ENCODE measurements around the gene KRT8.
"Not testable (repeated sequence)": the region's sequence is repeated elsewhere in the genome, so short reads cannot be mapped to it uniquely, and the experiment has no call there.

Gene KRT8

GRCh38 chr12:52904509-52905300 is at the start of gene KRT8:
Gene KRT8 (minus strand): TSS chr12:52905076. CDS start chr12:52904981, 95 bp downstream.
- not testable (repeated sequence) for DNase-seq

DNA sequence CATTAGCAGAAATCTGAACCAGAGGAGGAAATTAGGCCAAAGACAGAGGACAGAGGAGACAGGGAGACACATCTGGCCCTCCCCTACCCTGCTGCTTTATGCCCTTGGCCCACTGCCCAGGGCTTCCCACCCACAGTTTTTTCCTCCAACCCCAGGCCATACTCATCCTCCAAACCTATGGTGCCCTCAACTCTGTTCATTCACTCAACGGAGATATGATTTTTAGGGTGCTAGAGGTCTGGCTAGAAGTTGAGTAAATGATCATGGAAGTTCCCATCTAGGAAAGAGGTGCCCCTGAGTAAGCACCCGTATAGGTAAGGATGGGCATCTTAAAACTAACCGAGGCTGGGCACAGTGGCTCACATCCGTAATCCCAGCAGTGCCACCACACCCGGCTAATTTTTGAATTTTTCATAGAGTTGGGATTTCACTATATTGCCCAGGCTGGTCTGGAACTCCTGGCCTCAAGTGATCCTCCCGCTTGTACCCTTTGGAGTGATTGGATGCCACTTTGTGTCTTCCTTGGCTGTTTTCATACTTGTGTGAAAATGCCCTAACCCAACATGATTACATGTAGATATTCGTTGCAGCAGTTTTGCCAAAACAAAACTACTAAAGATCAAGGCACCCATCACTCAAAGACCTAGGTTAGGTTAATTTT is 48.4 kb upstream of the KRT8 start:
- DNase-seq: no peak

GRCh38 chr12:52952076-52952801 is 47.4 kb upstream of the KRT8 start:
- DNase-seq: peak in 1 of 2 experiments; percentile 28

DNA sequence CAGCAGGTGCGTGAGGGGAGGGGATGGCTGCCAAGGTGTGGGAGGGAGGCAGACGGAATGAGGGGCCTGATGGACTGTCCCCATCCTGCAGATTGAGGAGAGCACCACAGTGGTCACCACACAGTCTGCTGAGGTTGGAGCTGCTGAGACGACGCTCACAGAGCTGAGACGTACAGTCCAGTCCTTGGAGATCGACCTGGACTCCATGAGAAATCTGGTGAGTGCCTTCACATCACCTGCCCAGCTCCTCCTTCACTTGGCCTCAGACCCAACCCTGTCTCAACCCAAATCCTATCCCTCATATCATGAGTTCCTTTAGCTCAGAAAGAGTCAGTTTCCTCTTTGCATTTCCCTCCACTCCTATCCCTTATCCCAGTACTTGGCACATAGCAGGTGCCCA is 46.8 kb upstream of the KRT8 start:
- DNase-seq: no peak

DNA sequence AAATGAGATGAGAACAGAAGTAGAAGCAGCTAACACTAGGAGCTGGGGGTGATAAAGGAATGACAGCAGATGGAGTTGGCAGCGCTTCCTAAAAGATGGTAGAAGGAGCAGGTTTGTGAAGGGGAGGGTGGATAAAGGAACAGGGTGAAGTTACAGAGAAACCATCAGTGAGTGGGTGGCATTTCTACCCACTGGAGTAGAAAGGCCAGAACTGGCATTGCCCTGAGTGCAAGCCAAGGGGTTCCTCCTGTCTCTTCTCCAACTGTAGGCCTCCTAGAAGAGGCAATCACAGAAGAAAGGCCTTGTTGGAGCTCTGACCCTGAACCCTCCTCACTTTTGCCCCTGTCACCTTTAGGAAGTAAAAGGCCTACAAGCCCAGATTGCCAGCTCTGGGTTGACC is 46.2 kb upstream of the KRT8 start:
- DNase-seq: no peak

- no peak for DNase-seq
Measured at GRCh38 chr12:52950553-52950952, 45.7 kb upstream of the KRT8 start.

DNA sequence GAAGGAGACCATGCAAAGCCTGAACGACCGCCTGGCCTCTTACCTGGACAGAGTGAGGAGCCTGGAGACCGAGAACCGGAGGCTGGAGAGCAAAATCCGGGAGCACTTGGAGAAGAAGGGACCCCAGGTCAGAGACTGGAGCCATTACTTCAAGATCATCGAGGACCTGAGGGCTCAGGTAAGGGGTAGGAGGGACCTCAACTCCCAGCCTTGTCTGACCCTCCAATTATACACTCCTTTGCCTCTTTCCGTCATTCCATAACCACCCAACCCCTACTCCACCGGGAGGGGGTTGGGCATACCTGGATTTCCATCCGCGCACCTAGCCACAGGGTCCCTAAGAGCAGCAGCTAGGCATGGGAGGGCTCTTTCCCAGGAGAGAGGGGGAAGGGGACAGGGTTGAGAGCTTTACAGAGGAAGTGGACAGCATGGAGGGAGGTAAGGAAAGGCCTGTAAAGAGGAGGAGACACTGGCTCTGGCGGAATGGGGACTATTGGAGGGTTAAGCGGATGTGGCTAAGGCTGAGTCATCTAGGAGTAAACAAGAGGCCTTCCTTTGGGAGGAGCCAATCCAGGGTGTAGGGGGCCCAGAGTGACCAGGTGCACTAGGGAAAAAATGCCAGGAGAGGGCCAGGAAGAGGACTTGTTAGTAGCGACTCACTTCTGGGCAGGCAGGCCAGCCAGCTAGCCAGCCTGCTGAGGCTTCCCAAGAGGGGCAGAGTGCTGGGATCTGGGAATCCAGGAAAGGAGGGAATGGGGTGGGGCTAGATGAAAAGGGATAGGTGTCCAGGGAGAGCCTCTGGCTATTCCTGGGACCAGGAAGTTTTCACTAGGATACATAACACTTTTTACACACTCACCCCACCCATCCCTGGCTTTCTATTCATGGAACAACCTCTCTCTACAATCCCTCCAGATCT is 44.8 kb upstream of the KRT8 start:
- no peak for DNase-seq

DNA sequence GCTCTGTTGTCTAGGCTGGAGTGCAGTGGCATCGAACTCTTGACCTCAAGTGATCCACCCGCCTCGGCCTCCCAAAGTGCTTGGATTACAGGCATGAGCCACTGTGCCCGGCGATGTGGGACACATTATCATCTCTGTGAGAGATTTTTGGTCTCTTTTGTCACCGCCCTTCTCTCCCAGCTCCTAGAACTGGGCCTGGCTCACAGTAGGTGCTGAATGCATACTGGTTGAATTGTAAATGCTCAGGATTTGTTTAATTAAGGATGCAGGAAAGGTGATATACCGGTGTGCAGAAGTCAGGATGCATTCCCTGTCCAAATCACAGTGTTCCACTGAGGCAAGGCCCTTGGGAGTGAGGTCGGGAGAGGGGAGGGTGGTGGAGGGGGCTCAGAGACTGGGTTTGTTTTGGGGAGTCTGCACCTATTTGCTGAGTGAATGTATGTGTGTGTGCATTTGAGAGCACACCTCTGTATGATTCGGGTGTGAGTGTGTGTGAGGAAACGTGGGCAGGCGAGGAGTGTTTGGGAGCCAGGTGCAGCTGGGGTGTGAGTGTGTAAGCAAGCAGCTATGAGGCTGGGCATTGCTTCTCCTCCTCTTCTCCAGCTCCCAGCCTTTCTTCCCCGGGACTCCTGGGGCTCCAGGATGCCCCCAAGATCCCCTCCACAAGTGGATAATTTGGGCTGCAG is 43.0 kb upstream of the KRT8 start:
- DNase-seq: no peak

- DNase-seq: no peak
Measured at GRCh38 chr12:52946797-52947547, 42.1 kb upstream of the KRT8 start.

DNA sequence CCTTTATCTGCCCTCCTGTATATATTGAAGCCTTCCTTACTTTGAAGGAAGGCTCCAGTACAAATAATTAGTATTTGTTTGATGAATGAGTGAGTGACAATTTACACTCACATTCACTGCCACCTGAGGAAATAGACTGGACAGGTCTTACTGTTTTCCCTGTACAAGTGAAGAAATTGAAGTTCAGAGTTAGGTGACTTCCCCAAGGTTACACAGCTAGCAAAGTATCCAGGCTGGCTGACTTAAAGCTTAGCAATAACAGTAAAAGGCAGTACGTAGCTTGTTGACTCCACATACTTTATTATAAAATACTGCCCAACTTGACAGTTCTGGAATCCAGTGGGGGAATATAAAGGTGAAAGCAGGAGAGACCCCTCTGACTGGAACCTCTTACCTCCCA is 41.5 kb upstream of the KRT8 start:
- DNase-seq: no peak

DNA sequence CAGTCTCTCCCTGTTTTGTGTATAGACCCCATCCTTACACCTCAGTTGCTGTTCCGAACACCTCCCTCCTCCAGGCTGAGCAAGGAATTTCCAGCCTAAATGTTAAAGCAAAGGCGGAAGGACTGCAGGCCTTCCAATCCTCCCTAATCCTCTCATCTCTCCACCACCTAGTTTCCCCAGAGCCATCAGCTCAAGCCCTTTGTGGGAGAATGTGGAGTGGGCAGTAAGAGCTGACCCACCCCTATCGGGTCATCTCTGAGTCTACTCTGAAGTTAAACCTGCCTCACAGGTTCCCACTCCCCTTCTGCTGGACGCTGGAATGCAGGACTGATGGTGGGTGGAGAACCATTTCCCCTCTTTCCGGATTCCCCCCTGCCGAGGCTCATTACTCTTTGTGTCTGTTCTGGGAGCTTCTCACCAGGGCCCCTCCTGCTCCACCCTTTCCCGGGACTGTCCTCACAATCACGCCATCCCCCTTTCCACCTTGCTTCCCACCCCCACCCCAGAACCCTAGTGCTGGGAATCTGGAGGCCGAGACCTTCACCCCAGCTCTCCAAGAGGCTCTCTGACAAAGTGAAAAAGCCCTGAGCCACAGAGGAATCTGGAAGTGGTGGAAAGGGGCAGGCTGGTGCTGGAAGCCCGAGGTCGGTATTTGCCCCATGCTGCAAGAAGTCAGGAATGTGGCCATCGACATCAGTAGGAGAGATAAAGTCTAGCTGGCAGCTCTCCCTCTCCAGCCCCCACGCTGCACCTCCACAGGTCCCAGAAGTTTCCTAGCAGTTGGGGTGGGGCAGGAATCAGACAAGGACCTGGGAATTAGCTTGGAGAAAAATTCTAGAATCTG is 40.7 kb upstream of the KRT8 start:
- DNase-seq: no peak

GRCh38 chr12:52944683-52945388 is 40.0 kb upstream of the KRT8 start:
- DNase-seq: no peak

DNA sequence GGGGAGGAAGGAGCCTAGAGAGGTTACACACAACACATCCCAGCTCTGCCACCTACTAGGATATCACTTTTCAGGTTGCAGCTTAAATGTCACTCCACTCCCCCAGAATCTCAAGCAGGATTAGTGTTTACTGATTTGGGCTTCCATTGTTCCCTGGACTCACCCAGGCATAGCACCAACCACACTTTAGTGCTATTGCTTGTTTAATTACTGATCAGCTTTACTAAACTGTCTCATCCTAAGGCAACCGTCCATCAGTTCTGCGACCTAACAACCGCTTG is 38.0 kb upstream of the KRT8 start:
- DNase-seq: no peak

DNA sequence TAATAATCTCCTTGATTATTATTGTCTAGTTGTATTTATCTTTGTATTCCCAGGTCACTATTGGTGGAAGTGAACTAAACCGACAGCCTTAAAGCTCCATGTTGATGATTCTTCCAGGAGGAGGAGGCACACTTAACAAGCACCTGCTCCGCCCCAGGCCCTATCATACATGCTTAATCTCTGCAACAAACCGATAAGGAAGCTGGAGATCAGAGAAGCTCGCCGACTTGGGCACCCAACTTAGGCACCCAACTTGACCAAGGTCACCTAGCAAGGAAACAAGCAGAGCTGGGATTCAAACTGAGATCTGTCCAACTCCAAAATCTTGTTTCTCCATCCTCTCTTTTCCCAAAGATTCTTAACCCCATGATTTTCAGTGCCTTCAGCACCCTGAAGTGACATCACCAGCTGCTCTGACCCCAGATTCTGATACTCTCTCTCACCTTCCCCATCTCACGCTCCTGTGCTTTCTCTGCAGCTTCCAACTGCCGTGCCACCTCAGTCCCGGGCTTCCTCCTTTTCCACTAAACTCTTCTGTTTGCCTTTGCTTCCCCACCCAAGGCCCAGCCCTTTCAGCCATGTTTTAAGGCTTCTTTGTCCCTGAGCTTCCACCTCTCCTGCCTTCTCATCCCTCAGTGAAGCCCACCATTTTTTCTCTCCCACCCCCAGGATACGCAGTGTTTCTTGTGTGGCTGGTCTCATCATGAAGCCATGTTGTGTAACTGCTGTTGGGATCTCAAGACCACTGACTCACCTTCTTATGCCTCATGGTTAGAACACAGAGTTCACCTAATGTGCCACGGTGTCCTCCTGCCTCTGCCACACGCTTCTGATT is 37.4 kb upstream of the KRT8 start:
- no peak for DNase-seq

- no peak for DNase-seq
Measured at GRCh38 chr12:52929538-52929937, 24.7 kb upstream of the KRT8 start.

DNA sequence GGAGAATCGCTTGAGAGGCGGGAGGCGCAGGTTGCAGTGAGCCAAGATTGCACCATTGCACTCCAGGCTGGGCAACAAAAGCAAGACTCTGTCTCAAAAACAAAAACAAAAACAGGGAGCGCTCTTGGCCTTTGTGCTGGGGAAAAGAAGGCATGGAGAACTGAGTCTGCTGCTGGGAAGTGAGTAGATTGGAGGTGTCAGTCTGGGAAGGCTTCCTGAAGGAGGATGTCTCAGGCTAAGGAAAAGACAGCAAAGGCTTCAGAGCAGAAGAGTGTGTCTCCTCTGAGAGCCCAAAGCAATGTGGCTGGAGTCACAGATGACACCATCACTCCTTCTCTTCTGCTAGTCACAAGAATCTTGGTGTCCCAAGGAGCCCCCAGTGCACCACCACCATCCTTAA is 23.1 kb upstream of the KRT8 start:
- DNase-seq: no peak

- no peak for DNase-seq
Measured at GRCh38 chr12:52926596-52927234, 21.8 kb upstream of the KRT8 start.

Measured in activated T-cell treated with anti-CD3 and anti-CD28 coated beads, Interleukin-2, amount 50 U/mL, for 48 hours (primary cell).